ENCODE measurements around the gene ETFA.

ETFA gene

DNA sequence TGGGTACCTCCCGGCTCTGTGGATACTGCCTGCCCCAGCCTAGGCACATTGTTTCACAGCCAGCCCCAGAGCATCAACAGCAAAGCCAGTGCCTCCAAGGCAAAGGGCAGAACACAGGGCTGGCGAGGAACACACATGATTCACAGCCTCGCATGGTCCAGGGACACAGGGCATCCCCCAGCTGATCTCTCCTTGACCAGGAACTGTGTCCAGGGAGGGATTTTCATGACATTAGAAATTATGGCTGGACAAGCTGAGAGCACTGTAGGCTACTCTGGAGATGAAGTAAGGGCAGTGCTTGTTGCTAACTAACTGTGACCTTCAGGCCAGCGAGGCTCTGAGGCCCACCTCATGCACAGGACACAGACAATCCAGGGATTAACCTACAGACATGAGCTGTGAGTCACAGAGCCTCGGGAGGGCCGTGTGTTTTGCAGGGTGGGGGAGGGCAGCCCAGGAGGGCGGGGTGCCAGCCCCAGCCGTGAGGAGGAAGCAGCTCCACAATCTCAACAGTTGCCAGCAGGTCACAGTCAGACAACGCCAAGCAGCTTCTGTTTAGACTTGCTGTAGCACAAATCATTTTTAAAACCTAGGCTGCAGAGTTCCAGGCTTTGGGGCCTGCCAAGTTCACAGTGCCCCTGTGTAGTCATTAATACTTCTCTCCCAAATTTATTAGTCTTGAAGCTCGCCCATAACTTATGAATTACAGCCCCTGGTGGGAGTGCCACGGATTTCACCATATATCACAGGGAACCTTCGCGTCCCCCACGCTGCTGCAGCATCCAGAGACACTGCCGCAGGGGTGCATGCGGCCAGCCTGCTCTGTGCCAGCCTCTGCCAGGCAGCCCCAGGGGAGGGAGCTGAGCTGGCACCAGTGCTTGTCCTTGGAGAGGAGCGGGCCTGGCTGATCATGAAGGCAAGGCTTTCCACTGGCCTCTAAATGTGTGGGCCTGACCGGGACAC lies 114.7 kb downstream of the ETFA start:
- TF ChIP-seq, protein P1, sequence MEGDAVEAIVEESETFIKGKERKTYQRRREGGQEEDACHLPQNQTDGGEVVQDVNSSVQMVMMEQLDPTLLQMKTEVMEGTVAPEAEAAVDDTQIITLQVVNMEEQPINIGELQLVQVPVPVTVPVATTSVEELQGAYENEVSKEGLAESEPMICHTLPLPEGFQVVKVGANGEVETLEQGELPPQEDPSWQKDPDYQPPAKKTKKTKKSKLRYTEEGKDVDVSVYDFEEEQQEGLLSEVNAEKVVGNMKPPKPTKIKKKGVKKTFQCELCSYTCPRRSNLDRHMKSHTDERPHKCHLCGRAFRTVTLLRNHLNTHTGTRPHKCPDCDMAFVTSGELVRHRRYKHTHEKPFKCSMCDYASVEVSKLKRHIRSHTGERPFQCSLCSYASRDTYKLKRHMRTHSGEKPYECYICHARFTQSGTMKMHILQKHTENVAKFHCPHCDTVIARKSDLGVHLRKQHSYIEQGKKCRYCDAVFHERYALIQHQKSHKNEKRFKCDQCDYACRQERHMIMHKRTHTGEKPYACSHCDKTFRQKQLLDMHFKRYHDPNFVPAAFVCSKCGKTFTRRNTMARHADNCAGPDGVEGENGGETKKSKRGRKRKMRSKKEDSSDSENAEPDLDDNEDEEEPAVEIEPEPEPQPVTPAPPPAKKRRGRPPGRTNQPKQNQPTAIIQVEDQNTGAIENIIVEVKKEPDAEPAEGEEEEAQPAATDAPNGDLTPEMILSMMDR (IDR thresholded peaks at IDR 0.05; ENCODE audit: control insufficient read depth, extremely low read depth, insufficient read depth): no peak
- no peak overlapping the region for H3K4me3 ChIP-seq (ENCODE audit: low read depth, low read length)
- peak; percentile 82 for DNase-seq (ENCODE audit: low read depth)

DNA sequence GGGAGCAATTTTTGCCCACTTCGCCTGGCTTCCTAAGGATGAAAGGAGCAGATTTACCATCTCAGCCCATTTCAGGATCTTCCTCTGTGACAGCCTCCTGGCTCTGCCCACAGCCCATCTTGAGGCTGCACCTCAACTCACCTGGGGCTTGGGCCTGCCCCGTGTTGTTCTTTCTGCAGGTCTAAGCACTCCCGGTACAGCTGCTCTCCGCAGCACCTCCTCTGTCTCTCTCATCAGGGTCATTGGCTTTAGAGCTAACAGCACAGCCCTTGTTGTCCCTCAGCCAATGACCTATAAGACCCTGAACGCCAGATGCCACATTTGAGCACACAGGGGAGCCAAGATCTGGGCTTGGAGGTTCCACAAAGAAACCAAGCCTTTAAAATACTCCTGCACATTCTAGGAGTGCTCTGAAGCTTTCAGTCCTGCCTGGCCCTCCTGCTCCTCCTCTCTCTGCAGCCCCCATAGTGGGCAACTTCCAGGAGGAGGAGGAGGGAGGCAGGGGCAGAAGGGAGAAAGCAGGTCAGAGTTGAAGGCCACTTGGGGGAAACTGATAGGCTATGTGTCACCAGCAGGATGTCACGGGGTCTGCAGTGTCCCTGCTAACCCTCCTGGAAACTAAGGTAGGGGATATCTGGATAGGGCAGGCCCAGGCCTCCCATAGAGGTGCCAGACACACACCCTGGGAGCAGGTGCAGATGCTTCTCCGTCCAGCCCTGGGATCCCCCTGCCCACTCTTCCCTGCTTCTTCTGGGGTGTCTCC lies 115.6 kb downstream of the ETFA start:
- no peak for DNase-seq (ENCODE audit: low read depth)
- TF ChIP-seq, protein P1 (IDR thresholded peaks at IDR 0.05; ENCODE audit: control insufficient read depth, extremely low read depth, insufficient read depth): no peak
- no peak overlapping the region for H3K4me3 ChIP-seq (ENCODE audit: low read depth, low read length)

DNA sequence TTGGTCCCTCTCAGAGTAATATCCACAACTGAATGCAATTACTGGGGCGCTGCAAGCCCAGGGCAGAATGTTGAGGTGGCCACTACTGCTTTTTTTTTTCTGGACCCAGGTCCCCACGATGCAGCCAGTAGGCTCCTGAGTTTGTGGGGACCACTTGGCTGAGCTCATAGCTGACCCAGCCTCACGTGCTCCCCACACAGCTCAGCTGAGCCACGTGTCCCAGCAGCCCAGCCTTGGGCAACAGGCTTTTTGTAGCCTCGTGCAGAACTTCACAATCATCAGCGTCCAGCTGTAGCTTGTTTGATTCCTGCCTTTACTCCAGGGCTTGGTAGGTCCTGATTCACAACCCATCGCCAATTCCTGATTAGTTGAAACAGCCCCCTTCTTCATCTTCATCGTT lies 117.3 kb downstream of the ETFA start:
- DNase-seq (ENCODE audit: low read depth): no peak
- TF ChIP-seq, protein P1 (IDR thresholded peaks at IDR 0.05; ENCODE audit: control insufficient read depth, extremely low read depth, insufficient read depth): no peak
- H3K4me3 ChIP-seq (ENCODE audit: low read depth, low read length): no peak overlapping the region

DNA sequence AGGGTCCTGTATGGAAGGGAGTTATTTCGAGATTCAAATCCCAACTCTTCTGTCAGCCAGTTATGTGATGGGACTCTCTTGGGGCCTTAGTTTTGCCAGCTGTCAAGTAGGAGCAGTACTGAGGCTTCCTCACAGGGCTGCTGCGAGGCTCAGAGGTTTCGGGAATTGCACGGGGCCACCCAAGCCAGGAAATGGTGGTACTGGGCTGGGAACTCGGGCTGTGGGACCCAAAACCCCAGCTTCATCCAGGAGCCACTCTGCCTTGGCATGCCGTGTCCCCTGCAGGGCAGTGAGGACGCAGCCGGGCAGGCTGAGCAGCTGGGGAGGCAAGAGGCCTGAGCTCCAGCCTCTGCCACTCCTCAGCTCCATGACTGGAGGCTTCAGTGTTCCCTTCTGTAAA lies 118.6 kb downstream of the ETFA start:
- H3K4me3 ChIP-seq (ENCODE audit: low read depth, low read length): no peak overlapping the region
- TF ChIP-seq, protein P1 (IDR thresholded peaks at IDR 0.05; ENCODE audit: control insufficient read depth, extremely low read depth, insufficient read depth): no peak
- DNase-seq (ENCODE audit: low read depth): no peak

DNA sequence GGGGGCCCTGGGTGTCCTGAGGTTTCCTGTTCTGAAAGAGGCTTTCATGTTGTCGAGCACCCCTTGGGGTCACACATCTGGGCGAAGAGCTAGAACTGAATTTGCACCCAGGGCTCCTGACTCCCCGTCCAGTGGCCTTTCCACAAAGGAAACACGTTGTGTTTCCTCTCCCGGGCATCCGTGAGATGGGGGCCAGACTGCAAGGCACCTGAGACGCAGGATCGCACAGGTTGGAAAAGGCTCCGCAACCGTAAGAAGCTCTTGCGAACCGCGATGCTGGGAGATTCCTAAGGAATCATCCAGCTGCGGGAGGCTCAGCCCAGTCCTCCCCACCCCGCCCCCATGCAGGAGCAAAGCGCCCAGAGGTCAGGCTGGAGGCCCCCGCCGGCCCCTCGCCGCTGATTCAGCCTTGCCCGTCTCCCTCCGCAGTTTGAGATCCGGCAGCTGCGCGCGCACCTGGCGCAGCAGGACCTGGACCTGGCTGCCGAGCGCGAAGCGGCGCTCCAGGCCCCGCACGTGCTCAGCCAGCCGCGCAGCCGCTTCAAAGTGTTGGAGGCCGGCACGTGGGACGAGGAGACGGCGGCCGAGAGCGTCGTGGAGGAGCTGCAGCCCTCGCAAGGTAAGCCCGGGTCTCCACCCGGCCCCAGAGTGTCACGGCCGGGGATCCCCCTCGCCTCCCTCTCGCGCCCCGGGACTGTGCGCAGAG lies 119.6 kb downstream of the ETFA start:
- no peak for DNase-seq (ENCODE audit: low read depth)
- no peak overlapping the region for H3K4me3 ChIP-seq (ENCODE audit: low read depth, low read length)
- TF ChIP-seq, protein P1 (IDR thresholded peaks at IDR 0.05; ENCODE audit: control insufficient read depth, extremely low read depth, insufficient read depth): no peak

DNA sequence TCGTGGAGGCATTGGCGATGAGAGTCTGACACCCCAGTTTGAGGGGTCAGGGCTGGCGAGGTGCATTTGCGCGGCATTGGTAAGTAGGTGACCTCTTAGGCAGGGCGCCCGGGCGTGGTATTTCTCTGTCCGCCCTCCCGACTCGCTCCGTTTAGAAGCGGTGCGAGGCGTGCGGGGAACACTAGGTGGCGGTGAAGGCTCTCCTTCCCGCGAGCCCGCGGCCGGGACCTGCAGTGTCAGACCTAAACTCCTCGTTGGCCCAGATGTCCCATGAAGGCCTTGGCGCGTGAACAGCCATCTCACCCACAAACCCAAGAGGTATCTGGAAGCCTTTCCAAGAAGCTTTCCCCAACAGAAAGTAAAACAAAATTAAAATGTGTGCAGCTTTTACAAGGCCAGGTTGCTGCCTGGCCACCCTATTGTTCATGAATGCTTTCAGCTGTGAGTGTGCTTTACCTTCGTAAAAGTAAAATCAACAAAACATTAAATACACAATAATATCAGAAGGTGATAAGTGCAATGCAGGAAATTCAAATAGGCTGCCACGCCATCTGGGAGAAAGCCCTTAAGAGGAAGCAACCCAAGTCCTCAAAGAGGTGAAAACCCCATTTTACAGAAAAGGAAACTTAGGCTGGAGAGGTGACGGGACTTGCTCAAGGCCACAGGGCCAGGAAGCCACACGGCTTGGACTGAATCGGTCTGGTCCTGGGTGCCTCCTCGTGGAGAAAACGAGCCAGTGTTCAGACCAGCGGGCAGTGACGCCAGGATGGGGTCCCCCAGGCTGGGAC lies 120.3 kb downstream of the ETFA start:
- peak overlapping the region; percentile 29 for H3K4me3 ChIP-seq (ENCODE audit: low read depth, low read length)
- DNase-seq (ENCODE audit: low read depth): peak; percentile 58
- TF ChIP-seq, protein P1 (IDR thresholded peaks at IDR 0.05; ENCODE audit: control insufficient read depth, extremely low read depth, insufficient read depth): peak; percentile 94
